HG02870 (cell line): ENCODE measurements around the gene ZC3H18.

Experiments
- ATAC-seq: cut with Tn5 transposase; IDR thresholded peaks from one replicate; pipeline ENCODE4 v1.9.1; 2021; ENCODE audit warnings: mild to moderate bottlenecking, moderate library complexity; ENCODE audit not compliant: unreplicated experiment

Gene ZC3H18

DNA sequence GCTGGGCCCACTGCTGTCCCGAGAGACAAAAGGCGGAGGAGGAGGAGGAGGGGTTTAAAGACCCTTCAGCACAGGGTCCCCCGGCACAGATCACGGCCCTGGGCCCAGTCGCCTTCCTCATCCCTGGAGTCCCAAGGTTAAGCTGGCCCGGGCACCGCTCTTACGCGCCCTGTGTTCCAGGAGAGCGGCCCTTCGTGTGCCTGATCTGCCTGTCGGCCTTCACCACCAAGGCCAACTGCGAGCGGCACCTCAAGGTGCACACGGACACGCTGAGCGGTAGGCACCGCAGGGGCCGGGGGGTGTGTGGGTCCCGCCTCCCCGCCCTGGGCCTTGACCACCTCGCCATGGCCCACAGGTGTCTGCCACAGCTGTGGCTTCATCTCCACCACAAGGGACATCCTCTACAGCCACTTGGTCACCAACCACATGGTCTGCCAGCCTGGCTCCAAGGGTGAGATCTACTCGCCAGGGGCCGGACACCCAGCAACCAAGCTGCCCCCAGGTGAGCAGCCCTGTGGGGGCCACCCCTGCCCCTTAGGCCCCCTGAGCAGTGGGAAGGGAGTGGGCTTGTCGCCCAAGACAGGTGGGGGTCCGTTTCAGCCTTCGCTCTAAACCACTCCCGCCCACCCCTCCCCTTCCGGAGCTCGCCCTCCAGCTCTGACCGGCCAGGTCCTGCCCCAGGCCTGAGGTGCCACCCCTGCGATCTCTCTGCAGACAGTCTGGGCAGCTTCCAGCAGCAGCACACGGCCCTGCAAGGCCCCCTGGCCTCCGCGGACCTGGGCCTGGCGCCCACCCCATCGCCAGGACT is 37.6 kb upstream of the ZC3H18 start:
- ATAC-seq = no peak

DNA sequence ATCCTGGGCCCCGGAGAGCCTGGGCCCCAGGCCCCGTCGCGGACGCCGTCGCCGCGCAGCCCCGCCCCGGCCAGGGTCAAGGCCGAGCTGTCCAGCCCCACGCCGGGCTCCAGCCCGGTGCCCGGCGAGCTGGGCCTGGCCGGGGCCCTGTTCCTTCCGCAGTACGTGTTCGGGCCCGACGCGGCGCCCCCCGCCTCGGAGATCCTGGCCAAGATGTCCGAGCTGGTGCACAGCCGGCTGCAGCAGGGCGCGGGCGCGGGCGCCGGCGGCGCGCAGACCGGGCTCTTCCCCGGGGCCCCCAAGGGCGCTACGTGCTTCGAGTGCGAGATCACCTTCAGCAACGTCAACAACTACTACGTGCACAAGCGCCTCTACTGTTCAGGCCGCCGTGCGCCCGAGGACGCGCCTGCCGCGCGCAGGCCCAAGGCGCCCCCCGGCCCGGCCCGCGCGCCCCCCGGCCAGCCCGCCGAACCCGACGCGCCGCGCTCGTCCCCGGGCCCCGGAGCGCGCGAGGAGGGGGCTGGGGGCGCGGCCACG is 36.8 kb upstream of the ZC3H18 start:
- ATAC-seq = no peak

- ATAC-seq = no peak
These were observed 36.1 kb upstream of the ZC3H18 start for GRCh38 chr16:88533932-88534637.

- no peak for ATAC-seq
These were observed 35.5 kb upstream of the ZC3H18 start for GRCh38 chr16:88534638-88535190.

DNA sequence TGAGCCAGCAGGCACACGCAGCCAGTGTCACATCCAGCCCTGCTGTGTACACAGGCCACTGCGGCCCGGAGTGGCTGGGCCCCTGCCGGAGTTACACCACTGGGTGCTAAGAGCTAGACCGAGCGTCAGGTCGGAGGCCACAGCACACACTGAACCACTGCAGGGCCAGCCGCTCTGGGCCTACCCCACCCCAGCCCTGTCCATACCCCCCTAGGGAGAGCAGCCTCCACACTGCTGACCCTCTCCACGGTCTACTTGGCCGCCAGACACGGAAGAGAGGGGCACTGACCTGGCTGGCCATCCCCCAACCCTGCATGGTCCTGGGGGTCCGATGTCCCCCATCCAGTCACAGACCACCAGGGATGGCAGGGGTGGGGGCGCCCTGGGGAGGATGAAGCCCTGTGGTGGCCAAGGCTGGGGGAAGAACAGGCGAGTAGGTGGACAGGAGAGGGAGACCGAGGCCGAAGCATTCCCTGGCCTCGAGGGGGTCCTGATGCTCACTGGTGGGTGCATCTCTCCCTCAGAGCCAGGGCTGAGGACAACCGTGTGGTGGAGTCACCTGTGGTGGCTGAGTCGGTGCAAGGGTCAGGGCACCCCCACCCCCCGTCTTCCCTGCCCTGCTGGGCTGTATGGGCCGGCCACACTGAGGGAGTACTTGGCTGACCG is 34.9 kb upstream of the ZC3H18 start:
- ATAC-seq = no peak

- no peak for ATAC-seq
These were observed 34.4 kb upstream of the ZC3H18 start for GRCh38 chr16:88535857-88536222.

DNA sequence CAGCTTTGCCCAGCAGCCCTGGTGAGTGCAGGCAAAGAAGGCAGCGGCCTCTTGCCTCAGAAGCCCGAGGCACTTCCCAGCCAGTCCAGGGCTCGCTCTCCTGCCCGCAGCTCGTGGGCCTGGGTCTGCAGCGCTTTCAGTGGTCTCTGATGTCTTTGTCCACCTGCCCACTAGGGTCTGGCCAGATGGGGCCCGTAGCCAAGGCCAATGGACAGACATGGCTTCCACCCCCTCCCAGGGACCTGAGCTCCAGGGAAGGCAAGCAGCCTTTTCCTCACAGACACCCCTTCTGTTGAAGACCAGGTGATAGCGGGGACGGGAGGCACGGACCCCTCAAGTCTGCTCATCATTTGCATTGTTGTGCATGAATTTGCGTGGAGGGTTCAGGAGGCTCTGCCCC is 33.7 kb upstream of the ZC3H18 start:
- no peak for ATAC-seq

GRCh38 chr16:88536971-88537751 is 33.0 kb upstream of the ZC3H18 start:
- no peak for ATAC-seq

DNA sequence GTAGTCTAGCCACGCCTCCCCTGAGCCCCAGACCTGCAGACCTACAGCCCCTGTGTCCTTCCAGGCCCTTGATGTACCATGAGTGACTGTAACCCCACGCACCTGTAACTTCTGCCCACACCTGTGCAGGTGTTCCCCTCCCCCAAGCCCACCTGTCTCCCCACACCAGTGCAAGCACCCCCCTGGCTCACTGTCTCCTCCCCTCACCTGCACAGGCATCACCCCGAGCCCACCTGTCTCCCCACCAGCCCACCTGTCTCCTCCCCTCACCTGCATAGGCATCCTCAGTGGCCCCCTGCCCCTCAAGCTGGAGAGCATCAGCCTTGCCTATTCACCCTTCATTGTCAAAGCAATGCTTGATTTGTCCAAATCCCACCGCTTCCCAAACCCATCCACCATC is 32.3 kb upstream of the ZC3H18 start:
- no peak for ATAC-seq

DNA sequence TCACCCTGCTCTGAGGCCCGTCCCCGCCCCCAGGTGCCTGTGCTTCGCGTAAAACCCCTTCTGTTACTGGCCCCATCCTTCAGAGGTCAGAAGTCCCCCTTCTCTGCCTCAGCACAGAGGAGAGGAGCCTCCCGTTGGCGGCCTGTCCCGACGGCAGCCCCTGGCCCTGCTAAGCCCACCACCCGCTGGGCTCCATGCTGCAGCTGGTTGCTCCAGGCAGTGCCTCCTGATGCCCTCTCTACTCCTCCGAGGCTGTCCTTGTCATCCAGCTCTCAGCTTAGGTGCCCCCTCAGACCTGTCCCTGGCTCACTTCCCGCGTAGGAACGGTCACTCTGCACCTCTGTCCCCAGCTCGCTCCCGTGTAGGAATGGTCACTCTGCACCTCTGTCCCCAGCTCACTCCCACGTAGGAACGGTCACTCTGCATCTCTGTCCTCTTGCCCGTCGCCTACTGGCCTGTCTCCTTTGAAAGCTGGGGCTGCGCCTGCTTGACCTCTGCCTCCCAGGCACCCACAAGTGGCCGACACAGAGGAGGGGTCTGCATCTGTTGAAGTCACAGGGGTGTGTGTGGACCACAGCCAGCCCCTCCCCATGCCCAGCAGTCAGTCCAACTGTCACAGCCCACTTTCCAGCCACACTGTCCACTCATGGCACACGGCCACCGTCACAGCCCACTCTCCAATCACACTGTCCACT is 31.7 kb upstream of the ZC3H18 start:
- no peak for ATAC-seq

DNA sequence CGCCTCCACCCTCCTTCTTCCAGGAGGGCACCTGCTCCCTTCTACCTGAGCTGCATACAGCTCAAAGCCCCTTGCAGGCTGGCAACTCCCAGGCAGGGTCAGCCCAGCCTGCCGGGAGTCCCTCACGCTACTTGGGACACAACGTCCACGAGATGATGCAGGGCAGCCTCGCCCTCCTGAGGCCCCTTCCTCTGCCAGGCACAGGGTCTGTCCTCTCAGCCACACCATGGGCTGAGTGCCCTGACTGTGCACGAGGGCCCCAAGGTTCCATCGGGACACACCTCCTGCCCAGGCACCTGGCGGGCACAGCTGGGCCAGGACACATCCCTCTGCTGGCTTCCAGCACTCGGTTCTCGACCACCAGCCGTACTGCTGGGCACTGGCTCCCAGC is 30.9 kb upstream of the ZC3H18 start:
- no peak for ATAC-seq

DNA sequence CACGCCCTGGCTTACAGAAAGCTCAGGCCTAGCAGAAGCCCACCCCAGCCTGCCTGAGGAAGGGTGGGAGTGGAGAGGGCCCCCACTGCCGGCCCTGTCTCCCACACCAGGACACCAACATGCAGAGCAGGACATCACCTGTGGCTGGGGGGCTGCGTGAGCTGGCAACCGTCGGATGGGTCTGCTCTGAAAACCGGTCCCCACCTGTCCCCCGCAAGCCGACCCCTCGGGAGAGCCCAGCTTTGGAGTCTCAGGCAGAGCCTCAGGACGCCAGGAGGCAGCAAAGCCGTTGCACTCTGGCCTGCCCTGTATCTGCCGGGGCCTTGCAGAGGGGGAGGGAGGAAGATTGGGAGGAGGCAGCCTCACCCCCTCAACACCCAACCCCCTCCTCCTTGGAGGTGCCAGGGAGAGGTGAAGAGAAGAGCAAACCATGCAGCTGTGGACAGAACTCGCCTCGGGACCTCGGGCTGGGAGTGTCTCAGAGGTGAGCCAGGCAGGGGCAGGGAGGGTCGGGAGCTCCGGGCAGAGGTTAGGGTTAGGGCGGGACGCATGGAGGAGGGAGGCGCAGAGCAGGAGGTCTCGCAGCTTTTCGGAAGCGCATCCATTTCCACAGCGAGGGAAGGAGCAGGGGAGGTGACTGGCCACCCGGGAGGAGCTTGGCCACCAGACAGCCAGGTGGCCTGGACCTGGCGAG is 30.4 kb upstream of the ZC3H18 start:
- ATAC-seq = no peak

GRCh38 chr16:88540346-88540977 is 29.7 kb upstream of the ZC3H18 start:
- ATAC-seq = no peak

DNA sequence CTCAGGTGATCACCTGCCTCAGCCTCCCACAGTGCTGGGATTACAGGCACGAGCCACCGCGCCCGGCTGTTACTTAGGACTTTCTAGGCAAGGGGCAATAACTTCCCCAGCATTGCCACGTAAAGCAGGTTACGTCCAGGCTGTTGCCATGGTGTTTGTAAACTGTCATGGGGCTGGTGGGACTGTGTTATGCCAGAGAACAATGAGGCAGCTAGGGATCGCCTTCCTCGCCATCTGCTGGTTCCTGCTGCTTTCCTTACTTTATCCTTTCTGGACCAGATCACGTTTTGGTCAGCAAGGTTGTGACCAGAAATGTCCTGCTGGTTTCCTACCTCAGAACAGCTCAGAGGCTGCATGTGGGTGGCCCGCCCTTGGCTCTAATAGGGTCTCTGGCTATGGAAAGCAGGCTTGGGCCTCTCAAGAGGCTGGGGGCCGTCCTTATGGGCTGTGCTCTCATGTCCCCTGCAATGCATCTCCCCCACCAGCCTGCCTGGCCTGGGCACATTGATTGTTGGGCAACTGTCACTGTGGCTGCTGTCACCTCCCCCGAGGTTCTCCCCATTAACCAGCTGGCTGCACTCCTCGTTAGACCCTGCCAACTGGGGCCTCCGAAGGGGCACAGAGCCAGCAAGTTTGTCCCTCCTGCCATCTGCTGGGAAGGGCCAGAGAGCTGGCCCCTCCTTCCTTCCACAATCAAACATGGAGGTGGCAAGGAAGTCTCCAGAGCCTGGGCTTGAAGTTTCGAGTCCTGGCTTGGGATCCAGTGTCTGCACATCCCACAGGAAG is 28.2 kb upstream of the ZC3H18 start:
- ATAC-seq = no peak

DNA sequence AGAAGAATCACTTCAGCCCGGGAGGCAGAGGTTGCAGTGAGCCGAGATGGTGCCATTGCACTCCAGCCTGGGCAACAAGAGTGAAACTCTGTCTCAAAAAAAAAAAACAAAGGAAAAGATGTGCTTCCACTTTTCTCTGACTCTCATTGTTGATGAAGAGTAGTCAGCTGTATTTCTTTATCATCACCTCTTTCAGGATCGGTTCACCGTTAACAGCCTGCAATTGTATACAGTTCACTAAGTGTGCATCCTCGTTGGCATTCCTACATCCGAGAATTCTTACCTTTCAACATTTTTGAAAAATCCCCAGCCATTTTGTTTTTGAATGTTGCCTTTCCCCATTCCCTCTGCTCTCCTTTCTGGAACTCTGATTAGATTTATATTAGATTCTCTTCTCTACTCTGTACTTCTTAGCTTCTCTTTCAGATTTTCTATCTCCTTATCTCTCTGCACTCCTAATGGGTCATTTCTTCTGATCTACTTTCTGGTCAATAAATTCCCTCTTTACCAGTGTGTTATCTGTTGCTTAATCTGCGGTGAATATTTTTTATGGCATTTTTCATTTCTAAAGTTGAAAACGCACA is 26.9 kb upstream of the ZC3H18 start:
- no peak for ATAC-seq

DNA sequence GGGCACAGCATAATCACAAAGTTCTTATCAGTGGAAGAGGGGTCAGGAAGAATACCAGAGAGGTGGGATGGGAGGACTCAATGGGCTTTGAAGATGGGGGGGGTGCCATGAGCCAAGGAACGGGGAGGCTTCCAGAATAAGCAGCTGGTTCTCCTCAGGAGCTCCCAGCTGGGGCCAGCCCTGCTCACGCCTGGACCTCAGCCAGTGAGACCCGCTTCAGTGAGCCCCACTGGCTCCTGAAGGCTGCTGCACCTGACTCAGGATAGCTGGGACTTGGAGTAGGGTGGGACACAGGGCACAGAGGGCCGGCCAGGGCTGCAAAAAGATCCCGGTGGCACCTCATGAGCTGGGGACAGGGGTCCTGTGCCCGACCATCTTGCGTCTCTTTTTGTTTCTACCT is 24.4 kb upstream of the ZC3H18 start:
- ATAC-seq = no peak

DNA sequence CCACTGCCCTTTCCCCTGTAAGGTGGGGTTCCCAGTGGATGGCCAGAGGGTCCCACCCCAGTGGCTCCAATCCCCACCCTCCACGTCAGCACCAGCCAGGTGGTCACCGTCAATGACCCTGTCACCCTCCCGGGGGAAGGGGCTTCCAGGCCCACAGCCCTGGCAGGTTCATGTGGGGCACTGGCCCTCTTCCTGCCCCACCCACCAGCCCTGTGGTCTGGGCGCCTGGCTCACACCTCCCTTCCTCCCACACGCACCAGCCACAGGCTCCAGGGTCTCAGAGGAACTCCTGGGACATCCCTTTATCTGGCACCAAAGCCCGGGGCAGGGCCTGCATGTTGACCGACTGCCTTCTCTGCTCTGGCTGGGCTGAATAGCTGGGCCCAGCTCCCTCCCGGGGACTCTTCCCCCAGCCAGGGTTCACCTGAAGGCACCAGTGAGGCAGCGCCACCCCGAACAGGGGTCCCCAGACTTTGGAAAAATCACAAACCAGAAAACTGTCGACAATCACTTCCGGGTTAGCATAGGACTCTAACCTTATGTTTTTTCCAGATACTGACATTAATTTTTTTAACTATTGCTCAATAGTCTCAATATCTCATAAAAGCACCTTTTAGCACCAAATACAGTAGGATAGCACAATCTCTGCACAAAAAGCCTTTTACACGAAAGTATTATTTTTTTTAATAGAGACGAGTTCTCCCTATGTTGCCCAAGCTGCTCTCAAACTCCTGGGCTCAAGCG is 21.9 kb upstream of the ZC3H18 start:
- ATAC-seq = no peak
